K562 (cell line): ENCODE measurements around the gene ASCC3. TPM values are rescaled to one million over a fixed set of nuclear protein-coding genes. Genes with fewer than 3 reads are reported as not detected.

Experiments
- CREBBP ChIP-seq: IDR thresholded peaks from one replicate; pipeline ENCODE4 v1.6.1; 2012; ENCODE audit warnings: low read depth, mild to moderate bottlenecking, control low read depth, inconsistent platforms, low read length
- FOXP1 ChIP-seq: sonication (generic); formaldehyde crosslinking; IDR thresholded peaks from 2 replicates; pipeline ENCODE4 v1.8.0; 2022; ENCODE audit warnings: mild to moderate bottlenecking, missing genetic modification reagents
- polyA plus RNA-seq, 8 experiments: library from polyadenylated mRNA; depleted of rRNA in 4 of 8; stranded (reverse) in 5 of 8; unstranded in 3 of 8; fragments of >200 nt; fragmentation: Nextera tagmentation in 2 of 8; fragmentation: Illumina TruSeq in 1 of 8; extraction: Ambion mirVana in 2 of 8; extraction: Trizol in 1 of 8; gene quantifications; 2 replicates each; pipeline versions ENCODE4 v1.2.1 to v1.2.3, GENCODE V29; 2011 to 2014; ENCODE audit warnings: inconsistent platforms in 1 of 8, missing spikeins in 1 of 8
- total RNA-seq, 7 experiments: library from RNA; depleted of rRNA in 6 of 7; stranded (reverse); fragments of >200 nt in 6 of 7; fragmentation: Illumina TruSeq in 2 of 7; extraction: Trizol in 2 of 7; gene quantifications; 2 replicates each; pipeline versions ENCODE4 v1.2.1 to v1.2.3, GENCODE V29; 2011 to 2021; ENCODE audit warnings: low replicate concordance in 1 of 7
- TF ChIP-seq, protein P1 (sequence below): sonication (generic); formaldehyde crosslinking; IDR thresholded peaks from 2 replicates; pipeline ENCODE4 v1.8.1; 2023; ENCODE audit warnings: missing genetic modification reagents, mild to moderate bottlenecking, borderline replicate concordance
- TF ChIP-seq, protein P2 (sequence below): fragments of 250-450 bp; sonication (Bioruptor Pico); IDR thresholded peaks from 2 replicates; pipeline ENCODE4 v1.8.0; 2021; ENCODE audit warnings: moderate library complexity, mild to moderate bottlenecking, inconsistent platforms
- TF ChIP-seq, protein P3 (sequence below): IDR thresholded peaks from 2 replicates; pipeline ENCODE4 v1.6.1; 2014; ENCODE audit warnings: antibody characterized with exemption

ASCC3 gene
- total and polyA plus RNA-seq, 9 of the 15 experiments (the other 6 are each of a cell fraction or from before 2014, with no cell fraction given), result 16.1 to 56.1 (median 33.9) TPM

DNA sequence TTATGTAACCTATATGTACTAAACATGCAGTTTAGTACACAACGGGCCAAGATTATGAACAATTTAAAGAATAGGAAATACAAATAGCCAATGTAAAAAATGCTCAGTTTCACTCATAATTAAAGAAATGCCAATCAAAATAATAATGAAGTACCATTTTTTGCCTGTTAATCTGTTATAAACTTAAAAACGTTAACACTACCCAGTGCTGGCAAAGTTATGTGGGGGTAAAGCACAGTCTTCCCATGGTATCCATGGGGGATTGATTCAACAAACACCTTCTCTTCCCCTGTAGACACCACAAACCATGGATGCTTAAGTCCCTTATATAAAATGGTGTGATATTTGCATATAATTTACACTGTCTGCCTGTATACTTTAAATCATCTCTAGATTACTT is 211.1 kb downstream of the ASCC3 start (continued):
- TF ChIP-seq, protein P1, sequence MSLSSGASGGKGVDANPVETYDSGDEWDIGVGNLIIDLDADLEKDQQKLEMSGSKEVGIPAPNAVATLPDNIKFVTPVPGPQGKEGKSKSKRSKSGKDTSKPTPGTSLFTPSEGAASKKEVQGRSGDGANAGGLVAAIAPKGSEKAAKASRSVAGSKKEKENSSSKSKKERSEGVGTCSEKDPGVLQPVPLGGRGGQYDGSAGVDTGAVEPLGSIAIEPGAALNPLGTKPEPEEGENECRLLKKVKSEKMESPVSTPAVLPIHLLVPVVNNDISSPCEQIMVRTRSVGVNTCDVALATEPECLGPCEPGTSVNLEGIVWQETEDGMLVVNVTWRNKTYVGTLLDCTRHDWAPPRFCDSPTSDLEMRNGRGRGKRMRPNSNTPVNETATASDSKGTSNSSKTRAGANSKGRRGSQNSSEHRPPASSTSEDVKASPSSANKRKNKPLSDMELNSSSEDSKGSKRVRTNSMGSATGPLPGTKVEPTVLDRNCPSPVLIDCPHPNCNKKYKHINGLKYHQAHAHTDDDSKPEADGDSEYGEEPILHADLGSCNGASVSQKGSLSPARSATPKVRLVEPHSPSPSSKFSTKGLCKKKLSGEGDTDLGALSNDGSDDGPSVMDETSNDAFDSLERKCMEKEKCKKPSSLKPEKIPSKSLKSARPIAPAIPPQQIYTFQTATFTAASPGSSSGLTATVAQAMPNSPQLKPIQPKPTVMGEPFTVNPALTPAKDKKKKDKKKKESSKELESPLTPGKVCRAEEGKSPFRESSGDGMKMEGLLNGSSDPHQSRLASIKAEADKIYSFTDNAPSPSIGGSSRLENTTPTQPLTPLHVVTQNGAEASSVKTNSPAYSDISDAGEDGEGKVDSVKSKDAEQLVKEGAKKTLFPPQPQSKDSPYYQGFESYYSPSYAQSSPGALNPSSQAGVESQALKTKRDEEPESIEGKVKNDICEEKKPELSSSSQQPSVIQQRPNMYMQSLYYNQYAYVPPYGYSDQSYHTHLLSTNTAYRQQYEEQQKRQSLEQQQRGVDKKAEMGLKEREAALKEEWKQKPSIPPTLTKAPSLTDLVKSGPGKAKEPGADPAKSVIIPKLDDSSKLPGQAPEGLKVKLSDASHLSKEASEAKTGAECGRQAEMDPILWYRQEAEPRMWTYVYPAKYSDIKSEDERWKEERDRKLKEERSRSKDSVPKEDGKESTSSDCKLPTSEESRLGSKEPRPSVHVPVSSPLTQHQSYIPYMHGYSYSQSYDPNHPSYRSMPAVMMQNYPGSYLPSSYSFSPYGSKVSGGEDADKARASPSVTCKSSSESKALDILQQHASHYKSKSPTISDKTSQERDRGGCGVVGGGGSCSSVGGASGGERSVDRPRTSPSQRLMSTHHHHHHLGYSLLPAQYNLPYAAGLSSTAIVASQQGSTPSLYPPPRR (CRISPR knock-in tag), result no peak
- TF ChIP-seq, protein P2, sequence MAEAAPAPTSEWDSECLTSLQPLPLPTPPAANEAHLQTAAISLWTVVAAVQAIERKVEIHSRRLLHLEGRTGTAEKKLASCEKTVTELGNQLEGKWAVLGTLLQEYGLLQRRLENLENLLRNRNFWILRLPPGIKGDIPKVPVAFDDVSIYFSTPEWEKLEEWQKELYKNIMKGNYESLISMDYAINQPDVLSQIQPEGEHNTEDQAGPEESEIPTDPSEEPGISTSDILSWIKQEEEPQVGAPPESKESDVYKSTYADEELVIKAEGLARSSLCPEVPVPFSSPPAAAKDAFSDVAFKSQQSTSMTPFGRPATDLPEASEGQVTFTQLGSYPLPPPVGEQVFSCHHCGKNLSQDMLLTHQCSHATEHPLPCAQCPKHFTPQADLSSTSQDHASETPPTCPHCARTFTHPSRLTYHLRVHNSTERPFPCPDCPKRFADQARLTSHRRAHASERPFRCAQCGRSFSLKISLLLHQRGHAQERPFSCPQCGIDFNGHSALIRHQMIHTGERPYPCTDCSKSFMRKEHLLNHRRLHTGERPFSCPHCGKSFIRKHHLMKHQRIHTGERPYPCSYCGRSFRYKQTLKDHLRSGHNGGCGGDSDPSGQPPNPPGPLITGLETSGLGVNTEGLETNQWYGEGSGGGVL (CRISPR knock-in tag), result no peak
- no peak for TF ChIP-seq CREBBP
- TF ChIP-seq, protein P3, sequence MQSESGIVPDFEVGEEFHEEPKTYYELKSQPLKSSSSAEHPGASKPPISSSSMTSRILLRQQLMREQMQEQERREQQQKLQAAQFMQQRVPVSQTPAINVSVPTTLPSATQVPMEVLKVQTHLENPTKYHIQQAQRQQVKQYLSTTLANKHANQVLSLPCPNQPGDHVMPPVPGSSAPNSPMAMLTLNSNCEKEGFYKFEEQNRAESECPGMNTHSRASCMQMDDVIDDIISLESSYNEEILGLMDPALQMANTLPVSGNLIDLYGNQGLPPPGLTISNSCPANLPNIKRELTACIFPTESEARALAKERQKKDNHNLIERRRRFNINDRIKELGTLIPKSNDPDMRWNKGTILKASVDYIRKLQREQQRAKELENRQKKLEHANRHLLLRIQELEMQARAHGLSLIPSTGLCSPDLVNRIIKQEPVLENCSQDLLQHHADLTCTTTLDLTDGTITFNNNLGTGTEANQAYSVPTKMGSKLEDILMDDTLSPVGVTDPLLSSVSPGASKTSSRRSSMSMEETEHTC, result no peak
- no peak for TF ChIP-seq FOXP1 (CRISPR knock-in tag)
